PC-9 (cell line): ENCODE results near the gene MIEF1.

Source experiments
- EZH2 ChIP-seq: fragments of 200-600 bp; sonication (generic); IDR thresholded peaks from 2 replicates; pipeline ENCODE4 v1.8.0; 2017; ENCODE audit warnings: antibody characterized with exemption, low read depth
- TF ChIP-seq, protein P1 (sequence below): fragments of 200-600 bp; sonication (generic); conservative IDR thresholded peaks from 2 replicates; pipeline ENCODE4 v1.6.1; 2017; ENCODE audit warnings: mixed run types, antibody characterized with exemption, mild to moderate bottlenecking, moderate library complexity

DNA sequence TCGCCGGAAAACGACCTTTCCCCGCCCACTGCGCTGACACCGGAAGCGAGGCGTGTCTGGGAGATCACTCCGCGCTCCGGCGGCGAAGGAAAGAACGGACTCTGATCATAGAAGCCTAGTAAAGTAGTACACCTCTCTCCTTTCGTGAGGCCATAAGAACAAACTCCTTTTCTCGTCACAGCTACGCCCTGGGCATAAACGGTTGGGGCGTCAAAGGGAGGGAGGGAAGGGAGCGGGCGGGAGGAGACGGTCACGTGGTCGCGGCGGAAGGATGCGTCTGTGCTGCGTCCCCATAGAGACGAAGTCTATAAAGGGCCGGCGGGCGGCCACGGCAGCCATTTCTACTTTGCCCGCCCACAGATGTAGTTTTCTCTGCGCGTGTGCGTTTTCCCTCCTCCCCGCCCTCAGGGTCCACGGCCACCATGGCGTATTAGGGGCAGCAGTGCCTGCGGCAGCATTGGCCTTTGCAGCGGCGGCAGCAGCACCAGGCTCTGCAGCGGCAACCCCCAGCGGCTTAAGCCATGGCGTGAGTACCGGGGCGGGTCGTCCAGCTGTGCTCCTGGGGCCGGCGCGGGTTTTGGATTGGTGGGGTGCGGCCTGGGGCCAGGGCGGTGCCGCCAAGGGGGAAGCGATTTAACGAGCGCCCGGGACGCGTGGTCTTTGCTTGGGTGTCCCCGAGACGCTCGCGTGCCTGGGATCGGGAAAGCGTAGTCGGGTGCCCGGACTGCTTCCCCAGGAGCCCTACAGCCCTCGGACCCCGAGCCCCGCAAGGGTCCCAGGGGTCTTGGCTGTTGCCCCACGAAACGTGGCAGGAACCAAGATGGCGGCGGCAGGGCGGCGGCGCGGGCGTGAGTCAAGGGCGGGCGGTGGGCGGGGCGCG is 18.4 kb downstream of the MIEF1 start, which contains the start of gene ATF4:
- TF ChIP-seq, protein P1, sequence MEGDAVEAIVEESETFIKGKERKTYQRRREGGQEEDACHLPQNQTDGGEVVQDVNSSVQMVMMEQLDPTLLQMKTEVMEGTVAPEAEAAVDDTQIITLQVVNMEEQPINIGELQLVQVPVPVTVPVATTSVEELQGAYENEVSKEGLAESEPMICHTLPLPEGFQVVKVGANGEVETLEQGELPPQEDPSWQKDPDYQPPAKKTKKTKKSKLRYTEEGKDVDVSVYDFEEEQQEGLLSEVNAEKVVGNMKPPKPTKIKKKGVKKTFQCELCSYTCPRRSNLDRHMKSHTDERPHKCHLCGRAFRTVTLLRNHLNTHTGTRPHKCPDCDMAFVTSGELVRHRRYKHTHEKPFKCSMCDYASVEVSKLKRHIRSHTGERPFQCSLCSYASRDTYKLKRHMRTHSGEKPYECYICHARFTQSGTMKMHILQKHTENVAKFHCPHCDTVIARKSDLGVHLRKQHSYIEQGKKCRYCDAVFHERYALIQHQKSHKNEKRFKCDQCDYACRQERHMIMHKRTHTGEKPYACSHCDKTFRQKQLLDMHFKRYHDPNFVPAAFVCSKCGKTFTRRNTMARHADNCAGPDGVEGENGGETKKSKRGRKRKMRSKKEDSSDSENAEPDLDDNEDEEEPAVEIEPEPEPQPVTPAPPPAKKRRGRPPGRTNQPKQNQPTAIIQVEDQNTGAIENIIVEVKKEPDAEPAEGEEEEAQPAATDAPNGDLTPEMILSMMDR: no peak
- TF ChIP-seq EZH2: no peak
